ENCODE data around the gene RAPGEF1. TPM values are rescaled to one million over a fixed set of nuclear protein-coding genes. Genes with fewer than 3 reads are reported as not detected.
A peak's percentile ranks its signal among the peaks of the same experiment; 100 is the strongest.

RAPGEF1 gene
- total RNA-seq, 1 donor from 2014 or later, result 76.8 TPM

GRCh38 chr9:131565369-131565768 lies 174.5 kb downstream of the RAPGEF1 start:
- H3K9me3 ChIP-seq (ENCODE audit: insufficient read depth, low read depth, low read length), result no peaks in the 10 kb centered on the region
- Mint-ChIP-seq H3K4me3 (ENCODE audit: unreplicated experiment) (no peak overlapping the region), H3K36me3 (ENCODE audit: low read depth, unreplicated experiment) (peaks cover 10% of the 10 kb centered on the region), H3K27ac (ENCODE audit: unreplicated experiment) (no peak overlapping the region), H3K27me3 (ENCODE audit: low read depth, unreplicated experiment) (no peaks in the 10 kb centered on the region), H3K9me3 (ENCODE audit: unreplicated experiment) (peaks cover 18% of the 10 kb centered on the region), H3K4me1 (ENCODE audit: low read depth, unreplicated experiment) (peaks cover 7% of the 10 kb centered on the region)
- no peaks in the 10 kb centered on the region for H3K36me3 ChIP-seq (ENCODE audit: insufficient read depth, low read length)
- H3K9ac ChIP-seq (ENCODE audit: low read length), result no peak overlapping the region
- H3K27ac ChIP-seq (ENCODE audit: low read depth, low read length), result no peak overlapping the region
- H3K79me2 ChIP-seq (ENCODE audit: insufficient read depth, low read length), result no peaks in the 10 kb centered on the region
- H2AFZ ChIP-seq (ENCODE audit: low read depth, low read length), result no peak overlapping the region
- no peak for DNase-seq (ENCODE audit: low read depth)
- no peaks in the 10 kb centered on the region for H3K27me3 ChIP-seq (ENCODE audit: insufficient read depth, low read length)
- TF ChIP-seq EZH2 (IDR thresholded peaks at IDR 0.05; ENCODE audit: insufficient read depth, low read length), result no peak
- TF ChIP-seq, protein P1, sequence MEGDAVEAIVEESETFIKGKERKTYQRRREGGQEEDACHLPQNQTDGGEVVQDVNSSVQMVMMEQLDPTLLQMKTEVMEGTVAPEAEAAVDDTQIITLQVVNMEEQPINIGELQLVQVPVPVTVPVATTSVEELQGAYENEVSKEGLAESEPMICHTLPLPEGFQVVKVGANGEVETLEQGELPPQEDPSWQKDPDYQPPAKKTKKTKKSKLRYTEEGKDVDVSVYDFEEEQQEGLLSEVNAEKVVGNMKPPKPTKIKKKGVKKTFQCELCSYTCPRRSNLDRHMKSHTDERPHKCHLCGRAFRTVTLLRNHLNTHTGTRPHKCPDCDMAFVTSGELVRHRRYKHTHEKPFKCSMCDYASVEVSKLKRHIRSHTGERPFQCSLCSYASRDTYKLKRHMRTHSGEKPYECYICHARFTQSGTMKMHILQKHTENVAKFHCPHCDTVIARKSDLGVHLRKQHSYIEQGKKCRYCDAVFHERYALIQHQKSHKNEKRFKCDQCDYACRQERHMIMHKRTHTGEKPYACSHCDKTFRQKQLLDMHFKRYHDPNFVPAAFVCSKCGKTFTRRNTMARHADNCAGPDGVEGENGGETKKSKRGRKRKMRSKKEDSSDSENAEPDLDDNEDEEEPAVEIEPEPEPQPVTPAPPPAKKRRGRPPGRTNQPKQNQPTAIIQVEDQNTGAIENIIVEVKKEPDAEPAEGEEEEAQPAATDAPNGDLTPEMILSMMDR (IDR thresholded peaks at IDR 0.05; ENCODE audit: insufficient read depth, low read depth, low read length), result no peak
- no peak overlapping the region for H3K4me3 ChIP-seq (ENCODE audit: insufficient read depth, low read depth, low read length)
- FAIRE-seq, result no peak
- no peaks in the 10 kb centered on the region for H3K4me1 ChIP-seq (ENCODE audit: insufficient read depth, low read length)
- no peak overlapping the region for H3K4me2 ChIP-seq (ENCODE audit: low read length)
- H4K20me1 ChIP-seq (ENCODE audit: insufficient read depth, low read length), result no peaks in the 10 kb centered on the region

DNA sequence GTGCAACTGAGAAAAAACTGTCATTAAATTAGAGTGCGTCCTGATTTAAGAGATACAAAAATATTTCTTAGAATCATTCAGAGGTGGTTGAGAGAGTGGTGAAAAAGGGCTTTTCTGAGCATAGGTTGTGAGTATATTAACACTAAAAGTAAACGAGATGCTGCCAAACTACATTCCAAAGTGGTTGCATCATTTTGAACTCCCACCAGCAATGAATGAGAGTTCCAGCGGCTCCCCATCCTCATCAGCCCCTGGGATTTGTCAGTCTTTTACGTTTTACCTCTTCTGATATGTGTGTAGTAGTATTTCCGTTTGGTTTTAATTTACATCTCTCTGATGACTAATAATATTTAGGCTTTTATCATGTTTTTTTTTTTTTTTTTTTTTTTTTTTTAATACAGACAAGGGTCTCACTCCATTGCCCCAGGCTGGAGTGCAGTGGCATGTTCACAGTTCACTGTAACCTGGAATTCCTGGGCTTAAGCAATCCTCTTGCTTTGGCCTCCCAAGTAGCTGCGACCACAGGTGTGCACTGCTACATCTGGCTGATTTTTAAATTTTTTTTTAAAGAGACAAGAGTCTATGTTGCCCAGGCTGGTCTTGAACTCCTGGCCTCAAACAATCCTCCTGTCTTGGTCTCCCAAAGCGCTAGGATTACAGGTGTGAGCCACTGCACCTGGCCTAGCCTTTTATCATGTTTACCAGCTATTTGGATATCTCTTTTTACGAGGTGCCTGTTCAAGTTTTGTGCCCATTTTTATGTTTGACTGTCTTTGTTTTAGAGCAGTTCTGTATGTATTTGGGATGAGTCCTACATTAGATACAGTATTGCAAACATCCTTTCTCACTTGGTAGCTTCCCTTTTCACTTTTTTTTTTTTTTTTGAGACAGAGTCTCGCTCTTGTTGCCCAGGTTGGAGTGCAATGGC lies 177.6 kb downstream of the RAPGEF1 start:
- no peak overlapping the region for H3K27ac ChIP-seq (ENCODE audit: low read depth, low read length)
- Mint-ChIP-seq H3K4me3 (ENCODE audit: unreplicated experiment) (no peak overlapping the region), H3K4me1 (ENCODE audit: low read depth, unreplicated experiment) (peaks cover 7% of the 10 kb centered on the region), H3K9me3 (ENCODE audit: unreplicated experiment) (peaks cover 12% of the 10 kb centered on the region), H3K36me3 (ENCODE audit: low read depth, unreplicated experiment) (peaks cover 3% of the 10 kb centered on the region), H3K27me3 (ENCODE audit: low read depth, unreplicated experiment) (peaks cover under 1% of the 10 kb centered on the region), H3K27ac (ENCODE audit: unreplicated experiment) (no peak overlapping the region)
- no peaks in the 10 kb centered on the region for H3K4me1 ChIP-seq (ENCODE audit: insufficient read depth, low read length)
- no peaks in the 10 kb centered on the region for H4K20me1 ChIP-seq (ENCODE audit: insufficient read depth, low read length)
- no peaks in the 10 kb centered on the region for H3K79me2 ChIP-seq (ENCODE audit: insufficient read depth, low read length)
- no peak overlapping the region for H3K4me2 ChIP-seq (ENCODE audit: low read length)
- H3K9ac ChIP-seq (ENCODE audit: low read length), result no peak overlapping the region
- TF ChIP-seq, protein P1 (IDR thresholded peaks at IDR 0.05; ENCODE audit: insufficient read depth, low read depth, low read length), result no peak
- TF ChIP-seq EZH2 (IDR thresholded peaks at IDR 0.05; ENCODE audit: insufficient read depth, low read length), result no peak
- no peaks in the 10 kb centered on the region for H3K27me3 ChIP-seq (ENCODE audit: insufficient read depth, low read length)
- no peak overlapping the region for H2AFZ ChIP-seq (ENCODE audit: low read depth, low read length)
- FAIRE-seq (no peak), DNase-seq (ENCODE audit: low read depth) (peak; percentile 53)
- H3K9me3 ChIP-seq (ENCODE audit: insufficient read depth, low read depth, low read length), result no peaks in the 10 kb centered on the region
- H3K4me3 ChIP-seq (ENCODE audit: insufficient read depth, low read depth, low read length), result no peak overlapping the region
- H3K36me3 ChIP-seq (ENCODE audit: insufficient read depth, low read length), result no peaks in the 10 kb centered on the region

Data from astrocyte (in vitro differentiated cells and primary cell).